ENCODE results near the gene SRCIN1.
"Not testable (repeated sequence)": the region's sequence is repeated elsewhere in the genome, so short reads cannot be mapped to it uniquely, and the experiment has no call there.

The SRCIN1 gene

GRCh38 chr17:38540514-38541045 lies 65.2 kb downstream of the SRCIN1 start:
- no peak for DNase-seq

GRCh38 chr17:38539386-38539785 lies 66.4 kb downstream of the SRCIN1 start:
- no peak for DNase-seq

GRCh38 chr17:38538906-38539305 lies 66.8 kb downstream of the SRCIN1 start:
- DNase-seq = no peak

GRCh38 chr17:38536661-38537060 lies 69.1 kb downstream of the SRCIN1 start:
- no peak for DNase-seq

- no peak for DNase-seq
These were observed 69.9 kb downstream of the SRCIN1 start for GRCh38 chr17:38535886-38536285.

- no peak for DNase-seq
These were observed 71.3 kb downstream of the SRCIN1 start for GRCh38 chr17:38534498-38534885.

- DNase-seq = no peak
These were observed 71.8 kb downstream of the SRCIN1 start for GRCh38 chr17:38533866-38534497.

- DNase-seq = no peak
These were observed 72.5 kb downstream of the SRCIN1 start for GRCh38 chr17:38533241-38533640.

- DNase-seq = no peak
These were observed 73.3 kb downstream of the SRCIN1 start for GRCh38 chr17:38532451-38532850.

GRCh38 chr17:38531761-38532160 lies 74.0 kb downstream of the SRCIN1 start:
- not testable (repeated sequence) for DNase-seq

GRCh38 chr17:38530856-38531255 lies 74.9 kb downstream of the SRCIN1 start:
- DNase-seq = not testable (repeated sequence)

- DNase-seq = not testable (repeated sequence)
These were observed 77.6 kb downstream of the SRCIN1 start for GRCh38 chr17:38528141-38528540.

- DNase-seq = not testable (repeated sequence)
These were observed 79.2 kb downstream of the SRCIN1 start for GRCh38 chr17:38526526-38526925.

- no peak for DNase-seq
These were observed 93.2 kb downstream of the SRCIN1 start for GRCh38 chr17:38512473-38513058.

- no peak for DNase-seq
These were observed 94.3 kb downstream of the SRCIN1 start for GRCh38 chr17:38511150-38512108.

- DNase-seq = no peak
These were observed 95.2 kb downstream of the SRCIN1 start for GRCh38 chr17:38510421-38511149.

- no peak for DNase-seq
These were observed 95.9 kb downstream of the SRCIN1 start for GRCh38 chr17:38509772-38510420.

- DNase-seq = peak; percentile 87
These were observed 96.6 kb downstream of the SRCIN1 start for GRCh38 chr17:38508954-38509771.

- DNase-seq = no peak
These were observed 97.2 kb downstream of the SRCIN1 start for GRCh38 chr17:38508570-38508950.

- DNase-seq = no peak
These were observed 97.7 kb downstream of the SRCIN1 start for GRCh38 chr17:38507921-38508569.

- DNase-seq = no peak
These were observed 98.3 kb downstream of the SRCIN1 start for GRCh38 chr17:38507436-38507835.

All from activated CD8-positive, alpha-beta memory T cell treated with anti-CD3 and anti-CD28 coated beads, Interleukin-2, amount 50 U/mL, for 48 hours (primary cell).